Measurements from ENCODE around the gene RTN4RL2.

Gene RTN4RL2

DNA sequence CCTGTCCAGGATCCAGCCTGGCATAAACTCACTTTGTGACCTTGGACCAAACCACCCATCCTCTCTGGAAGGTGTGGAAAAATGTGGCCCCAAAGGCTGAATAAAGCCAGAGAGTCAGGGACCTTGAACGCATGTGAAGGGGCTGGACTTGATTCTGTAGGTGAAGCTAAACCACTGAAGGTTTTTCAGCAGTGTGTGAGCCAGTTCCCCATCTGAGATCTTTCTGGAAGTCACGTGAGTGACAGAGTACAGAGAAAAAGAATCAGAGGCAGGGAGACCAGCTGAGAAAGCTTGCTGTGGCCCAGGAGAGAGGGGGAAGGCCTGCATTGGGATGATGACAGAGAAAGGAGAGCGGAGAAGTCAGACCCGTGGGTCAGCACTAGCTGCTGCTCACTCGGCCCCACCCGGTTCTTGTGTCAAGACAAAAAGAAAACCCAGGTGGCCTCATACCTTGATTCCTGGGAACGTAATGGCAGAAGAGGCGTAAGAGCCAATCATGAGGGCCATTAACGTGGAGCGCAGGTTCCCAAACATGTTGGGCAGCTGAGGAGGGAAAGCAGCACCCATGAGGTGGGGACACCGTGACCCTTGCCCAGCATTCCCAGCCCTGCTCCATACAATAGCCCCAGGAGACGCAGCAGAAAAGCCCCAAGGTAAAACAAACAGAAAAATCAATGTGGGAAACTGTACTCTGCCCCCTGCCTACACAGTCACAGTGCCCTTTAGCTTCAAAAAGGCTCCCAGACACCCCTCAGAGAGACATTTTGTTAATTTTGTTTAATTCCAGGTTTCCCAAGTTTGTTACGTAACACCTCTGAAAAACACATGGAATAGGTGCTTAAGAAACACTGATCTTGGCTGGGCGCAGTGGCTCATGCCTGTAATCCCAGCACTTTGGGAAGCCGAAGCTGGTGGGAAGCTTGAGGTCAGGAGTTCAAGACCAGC is 37.2 kb downstream of the RTN4RL2 start:
- in situ Hi-C loops (cut with HindIII; ENCODE audit: low sequenced_read_pairs) = no loop called here

DNA sequence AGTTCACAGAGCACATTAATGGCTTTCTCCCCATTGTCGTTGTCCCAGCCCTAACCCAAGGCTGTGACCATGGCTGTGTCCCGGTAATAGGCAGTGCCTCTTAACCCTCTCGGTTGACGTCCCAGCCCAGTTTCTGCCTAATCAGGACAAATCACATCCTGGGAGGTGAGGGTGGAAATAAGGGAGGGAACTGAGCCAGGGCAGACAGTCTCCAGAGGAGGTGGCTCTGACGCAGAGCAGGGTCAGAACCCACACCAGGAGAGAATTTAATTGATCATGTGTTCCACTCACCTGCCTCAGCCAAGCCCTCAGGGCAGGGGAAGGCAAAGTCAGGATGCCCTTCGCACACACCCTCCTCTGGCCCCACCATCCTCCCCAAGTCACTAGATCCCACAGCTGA is 38.2 kb downstream of the RTN4RL2 start:
- in situ Hi-C loops (cut with HindIII; ENCODE audit: low sequenced_read_pairs) = no loop called here

DNA sequence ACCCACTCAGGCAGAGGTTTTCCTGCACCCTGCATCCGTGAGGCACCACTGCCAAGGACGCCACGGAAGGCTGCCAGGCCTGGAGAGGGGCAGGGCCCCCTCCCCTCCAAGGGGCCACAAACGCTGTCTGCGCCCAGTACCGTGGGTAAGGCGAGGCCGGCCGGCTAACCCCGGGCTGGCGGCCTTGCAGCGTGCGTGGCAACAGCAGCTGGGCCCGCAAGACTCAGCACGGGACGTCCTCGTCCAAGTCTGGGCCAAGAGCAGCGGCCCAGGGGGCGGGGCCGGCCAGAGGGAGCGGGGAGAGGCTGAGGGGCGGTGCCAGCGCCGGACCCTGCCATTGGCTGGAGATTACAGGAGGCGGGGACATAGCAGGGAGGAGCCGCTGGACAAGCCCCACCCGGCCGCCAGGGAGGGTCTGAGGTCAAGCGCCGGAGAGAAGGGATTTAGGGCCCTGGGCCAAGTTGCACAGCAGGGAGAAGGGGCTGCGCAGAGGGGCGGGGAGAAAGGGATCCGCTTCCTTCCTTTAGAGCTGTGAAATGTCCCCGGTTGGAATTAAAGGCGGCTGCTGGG is 39.2 kb downstream of the RTN4RL2 start:
- in situ Hi-C loops (cut with HindIII; ENCODE audit: low sequenced_read_pairs) = no loop called here

DNA sequence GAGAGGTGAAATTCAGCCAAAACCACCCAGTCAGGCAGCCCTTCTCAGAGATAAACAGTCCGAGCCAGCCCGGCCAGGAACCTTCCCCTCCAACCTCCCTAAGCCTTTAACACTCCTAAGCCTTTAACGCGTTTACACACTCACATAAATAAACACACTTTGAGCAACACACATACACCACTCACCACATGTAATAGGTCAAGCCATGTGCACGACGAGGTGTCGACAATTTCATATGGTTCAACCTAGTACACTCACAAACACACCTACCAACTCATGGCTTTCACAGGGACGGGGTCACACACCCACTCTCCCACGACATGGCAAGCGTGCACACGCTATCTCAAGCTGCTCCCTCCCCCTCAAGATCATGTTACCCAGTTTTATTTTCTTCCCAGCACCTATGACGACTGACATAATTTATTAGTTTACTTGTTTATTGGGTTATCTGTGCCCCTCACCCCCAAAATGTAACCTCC is 39.7 kb downstream of the RTN4RL2 start:
- in situ Hi-C loops (cut with HindIII; ENCODE audit: low sequenced_read_pairs) = loop anchor here (25.0 kb wide), 1 partner anchor 163 kb away; the partner anchor contains the start of genes P2RX3 and SSRP1

DNA sequence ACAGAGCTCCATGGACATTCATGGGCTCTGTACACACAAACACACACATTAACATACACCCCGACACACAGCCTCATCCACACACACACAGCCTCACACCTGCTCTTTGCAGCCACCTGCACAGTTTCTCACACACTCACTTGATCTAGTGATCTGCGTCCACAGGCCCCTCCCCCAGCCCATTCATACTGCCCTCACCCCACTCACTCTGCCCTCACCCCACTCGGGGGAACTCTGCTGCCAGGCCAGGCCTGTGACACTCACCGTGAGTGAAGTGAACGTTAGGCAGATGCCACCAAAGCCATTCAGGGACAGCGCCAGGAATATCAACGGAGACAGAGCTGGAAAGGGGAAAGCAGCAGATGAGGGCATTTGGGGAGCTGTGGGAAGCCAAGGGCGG is 40.2 kb downstream of the RTN4RL2 start:
- in situ Hi-C loops (cut with HindIII; ENCODE audit: low sequenced_read_pairs) = loop anchor here (25.0 kb wide), 1 partner anchor 163 kb away; the partner anchor contains the start of genes P2RX3 and SSRP1

DNA sequence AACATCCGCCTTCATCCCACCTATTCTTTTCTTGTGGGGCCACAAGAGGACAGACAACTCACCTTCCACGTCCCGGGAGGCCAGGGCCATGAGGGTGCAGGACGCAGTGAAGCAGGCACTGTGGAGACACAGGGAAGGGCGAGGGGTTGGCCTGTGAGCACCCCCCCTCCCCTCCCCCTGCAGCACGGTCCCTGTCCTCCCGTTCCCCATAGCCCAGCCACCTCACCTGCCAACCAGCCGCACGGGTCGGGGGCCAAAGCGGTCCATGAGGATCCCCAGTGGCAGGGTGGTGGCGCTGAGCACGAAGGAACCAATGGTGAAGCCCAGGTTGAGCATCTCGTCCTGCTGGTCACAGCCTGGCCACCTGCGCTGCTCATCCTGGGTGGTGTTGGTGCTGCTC is 40.6 kb downstream of the RTN4RL2 start:
- in situ Hi-C loops (cut with HindIII; ENCODE audit: low sequenced_read_pairs) = loop anchor here (25.0 kb wide), 1 partner anchor 164 kb away; the partner anchor contains the start of genes P2RX3 and SSRP1

DNA sequence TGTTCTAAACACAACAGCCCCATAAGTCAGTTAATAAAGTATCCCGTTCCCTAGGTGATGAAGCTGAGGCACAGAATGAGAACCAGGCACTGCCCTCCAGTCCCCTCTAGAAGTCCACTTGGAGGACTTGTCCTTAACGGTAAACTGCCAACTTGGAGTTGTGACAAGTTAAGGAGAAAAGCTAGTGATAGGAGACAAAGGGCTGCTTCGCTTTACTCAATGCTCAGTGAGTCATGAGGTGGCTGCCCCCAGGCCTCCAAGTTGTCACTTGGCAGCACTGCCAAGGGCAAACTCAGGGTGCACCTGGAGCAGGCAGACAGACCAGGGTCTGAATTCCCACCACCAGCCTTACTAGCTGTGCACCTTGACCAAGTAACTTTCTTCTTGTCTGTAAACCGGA is 41.6 kb downstream of the RTN4RL2 start:
- in situ Hi-C loops (cut with HindIII; ENCODE audit: low sequenced_read_pairs) = loop anchor here (25.0 kb wide), 1 partner anchor 165 kb away; the partner anchor contains the start of genes P2RX3 and SSRP1

DNA sequence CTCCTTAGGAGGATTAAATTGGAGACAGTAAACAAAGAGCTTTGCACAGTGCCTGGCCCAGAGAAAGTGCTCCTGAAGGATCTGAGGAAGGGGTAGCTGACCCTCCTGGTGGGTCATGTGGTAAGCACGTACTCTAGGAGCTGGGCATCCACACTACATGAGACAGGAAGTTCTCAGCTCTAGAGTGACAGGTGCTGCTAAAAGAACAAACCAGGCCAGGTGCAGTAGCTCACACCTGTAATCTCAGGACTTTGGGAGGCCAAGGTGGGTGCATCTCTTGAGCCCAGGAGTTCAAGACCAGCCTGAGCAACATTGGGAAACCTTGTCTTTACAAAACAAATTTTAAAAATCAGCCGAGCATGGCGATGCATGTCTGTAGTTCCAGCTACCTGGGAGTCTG is 42.0 kb downstream of the RTN4RL2 start:
- in situ Hi-C loops (cut with HindIII; ENCODE audit: low sequenced_read_pairs) = loop anchor here (25.0 kb wide), 1 partner anchor 165 kb away; the partner anchor contains the start of genes P2RX3 and SSRP1

DNA sequence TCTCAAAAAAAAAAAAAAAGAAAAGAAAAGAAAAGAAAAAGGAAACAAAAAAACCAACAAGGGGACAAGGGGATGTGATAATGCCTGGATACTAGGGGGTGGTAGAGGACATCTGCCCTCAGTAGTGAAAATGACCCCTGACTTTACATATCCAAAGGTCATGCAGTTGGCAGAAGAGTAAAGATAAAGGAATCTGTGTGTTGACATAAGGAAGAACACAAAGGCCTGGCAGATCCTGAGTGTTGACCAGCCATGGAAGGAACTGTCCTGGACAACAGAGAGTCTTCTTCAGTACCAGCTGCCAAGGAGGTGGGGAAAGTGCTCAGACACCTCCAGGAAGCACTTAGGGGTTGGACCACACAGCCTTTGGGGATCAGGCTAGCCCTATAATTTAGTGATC is 42.5 kb downstream of the RTN4RL2 start:
- in situ Hi-C loops (cut with HindIII; ENCODE audit: low sequenced_read_pairs) = loop anchor here (25.0 kb wide), 1 partner anchor 166 kb away; the partner anchor contains the start of genes P2RX3 and SSRP1

DNA sequence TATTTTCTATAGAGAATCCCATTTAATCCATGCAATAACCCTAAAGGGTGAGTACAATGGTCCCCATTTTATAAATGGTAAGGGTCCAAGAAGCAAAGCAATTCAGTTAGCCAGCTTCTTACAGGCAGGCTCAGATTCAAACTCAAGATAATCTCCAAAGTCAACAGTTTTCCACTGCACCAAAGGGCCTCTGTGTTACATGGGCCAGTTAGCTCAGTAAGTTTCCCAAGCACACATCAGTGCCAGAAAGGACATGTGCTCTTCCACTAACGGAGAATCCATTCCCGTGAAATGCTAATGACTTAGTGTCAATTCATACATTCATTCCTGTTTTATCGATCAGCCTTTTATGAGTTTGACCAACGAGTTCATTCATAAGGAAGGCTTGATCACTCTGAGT is 44.2 kb downstream of the RTN4RL2 start:
- in situ Hi-C loops (cut with HindIII; ENCODE audit: low sequenced_read_pairs) = loop anchor here (25.0 kb wide), 1 partner anchor 167 kb away; the partner anchor contains the start of genes P2RX3 and SSRP1

DNA sequence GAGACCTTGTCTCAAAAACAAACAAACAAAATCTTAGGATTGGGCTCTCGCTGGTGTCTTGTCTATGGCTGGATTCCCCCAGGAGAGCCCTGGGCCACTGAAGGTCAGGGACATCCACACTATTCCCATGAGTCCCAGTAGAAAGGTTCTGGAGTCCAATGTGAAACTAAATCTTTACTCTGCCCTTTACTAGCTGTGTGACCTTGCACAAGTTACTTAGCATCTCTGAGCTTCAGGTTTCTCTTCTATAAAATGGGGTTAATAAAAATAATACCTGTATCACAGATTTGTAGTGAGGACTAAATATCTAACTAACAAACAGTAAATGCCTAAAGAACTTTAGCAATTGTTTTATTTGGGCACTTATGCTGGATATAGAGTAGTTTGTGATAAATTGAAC is 46.2 kb downstream of the RTN4RL2 start:
- in situ Hi-C loops (cut with HindIII; ENCODE audit: low sequenced_read_pairs) = loop anchor here (25.0 kb wide), 1 partner anchor 169 kb away; the partner anchor contains the start of genes P2RX3 and SSRP1

DNA sequence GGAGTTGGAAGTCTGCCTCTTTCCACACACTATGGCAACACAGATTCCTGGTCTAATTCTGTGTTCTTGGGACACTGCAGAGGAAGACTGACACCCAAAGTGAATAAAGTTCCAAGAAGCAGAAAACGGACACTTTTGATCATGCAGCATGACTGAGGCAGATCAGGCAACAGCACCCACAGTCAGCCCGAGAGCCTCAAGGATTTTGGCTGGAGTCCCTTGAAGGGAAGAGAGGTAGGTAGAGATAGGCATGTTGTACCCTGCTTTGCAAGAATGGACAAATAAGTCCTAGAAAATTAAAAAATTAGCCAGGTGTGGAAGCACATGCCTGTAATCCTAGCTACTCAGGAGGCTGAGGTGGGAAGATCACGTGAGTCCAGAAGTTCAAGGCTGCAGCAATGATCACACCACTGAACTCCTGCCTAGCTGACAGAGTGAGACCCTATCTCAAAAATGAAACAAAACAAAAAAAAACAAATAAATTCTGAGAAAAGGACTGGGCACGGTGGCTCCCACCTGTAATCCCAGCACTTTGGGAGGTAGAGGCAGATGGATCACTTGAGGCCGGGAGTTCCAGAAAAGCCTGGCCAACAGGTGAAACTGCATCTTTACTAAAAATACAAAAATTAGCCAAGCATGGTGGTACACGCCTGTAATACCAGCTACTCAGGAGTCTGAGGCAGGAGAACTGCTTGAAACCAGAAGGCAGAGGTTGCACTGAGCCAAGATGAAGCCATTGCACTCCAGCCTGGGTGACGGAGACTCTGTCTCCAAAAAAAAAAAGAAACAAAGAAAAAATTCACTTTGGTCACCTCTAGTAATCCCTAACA is 48.2 kb downstream of the RTN4RL2 start:
- in situ Hi-C loops (cut with HindIII; ENCODE audit: low sequenced_read_pairs) = loop anchor here (25.0 kb wide), 1 partner anchor 171 kb away; the partner anchor contains the start of genes P2RX3 and SSRP1

DNA sequence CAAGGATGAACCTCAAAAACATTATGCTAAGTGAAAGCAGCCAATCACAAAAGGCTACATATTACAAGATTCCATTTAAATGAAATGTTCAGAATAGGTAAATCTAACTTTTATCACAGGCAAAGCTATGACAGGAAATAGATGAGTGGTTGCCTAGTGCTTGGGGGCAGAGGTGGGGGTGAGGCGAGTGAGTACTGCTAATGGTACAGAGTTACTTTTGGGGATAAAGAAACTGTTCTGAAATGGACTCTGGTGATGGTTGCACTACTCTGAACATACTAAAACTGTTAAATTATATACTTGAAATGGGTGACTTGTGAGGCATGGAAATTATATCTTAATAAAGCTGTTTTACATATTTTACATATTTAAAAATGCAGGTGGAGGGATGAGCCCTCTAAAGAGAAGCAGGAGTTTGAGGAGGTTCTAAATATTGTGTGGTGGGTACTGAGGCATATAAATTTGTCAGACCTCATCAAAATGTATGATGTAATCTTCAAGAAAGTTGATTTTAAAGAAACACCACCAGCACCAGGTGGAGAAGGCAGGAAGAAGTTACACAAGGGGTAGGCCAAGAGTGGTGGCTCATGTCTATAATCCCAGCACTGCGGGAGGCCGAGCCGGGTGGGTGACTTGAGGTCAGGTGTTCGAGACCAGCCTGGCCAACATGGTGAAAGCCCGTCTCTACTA is 51.6 kb downstream of the RTN4RL2 start:
- in situ Hi-C loops (cut with HindIII; ENCODE audit: low sequenced_read_pairs) = loop anchor here (25.0 kb wide), 1 partner anchor 175 kb away; the partner anchor contains the start of genes P2RX3 and SSRP1

DNA sequence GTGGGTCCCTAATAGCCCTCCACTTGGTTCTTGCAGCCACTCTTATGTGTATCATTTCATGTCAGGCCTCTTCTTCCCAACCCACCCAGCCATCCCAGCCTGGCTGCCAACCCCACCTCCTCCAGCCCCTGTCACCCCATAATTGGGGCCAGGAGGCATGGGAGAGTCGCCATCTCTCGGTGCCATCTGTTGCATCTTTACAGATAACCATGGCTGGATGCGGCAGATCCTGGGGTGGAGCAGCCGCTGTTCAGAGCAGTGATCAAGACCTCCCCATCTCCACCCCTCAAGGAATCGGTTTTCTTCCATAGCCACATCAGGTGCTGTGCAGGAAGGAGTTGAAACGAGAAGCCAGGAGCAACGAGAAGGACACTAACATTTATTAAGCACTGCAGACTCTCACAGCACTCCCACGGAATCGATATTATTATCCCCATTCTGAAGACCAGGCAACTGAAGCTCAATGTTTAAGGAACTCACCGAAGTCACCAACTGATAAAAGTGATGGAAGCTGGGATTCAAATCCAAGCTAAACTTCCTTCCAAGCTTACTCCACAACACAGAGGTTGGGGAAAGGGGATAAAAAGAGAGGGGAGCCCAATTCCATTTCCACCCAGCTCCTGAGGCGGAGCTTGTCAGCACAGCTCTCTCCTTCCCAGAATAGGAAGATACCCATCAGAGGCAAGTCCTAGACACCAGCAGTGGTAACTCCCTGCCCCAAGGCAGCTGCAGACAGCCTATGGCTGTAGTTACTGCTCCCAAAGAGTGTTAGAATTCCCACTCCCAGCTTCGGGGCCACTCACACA is 52.5 kb downstream of the RTN4RL2 start:
- in situ Hi-C loops (cut with HindIII; ENCODE audit: low sequenced_read_pairs) = loop anchor here (25.0 kb wide), 1 partner anchor 176 kb away; the partner anchor contains the start of genes P2RX3 and SSRP1

DNA sequence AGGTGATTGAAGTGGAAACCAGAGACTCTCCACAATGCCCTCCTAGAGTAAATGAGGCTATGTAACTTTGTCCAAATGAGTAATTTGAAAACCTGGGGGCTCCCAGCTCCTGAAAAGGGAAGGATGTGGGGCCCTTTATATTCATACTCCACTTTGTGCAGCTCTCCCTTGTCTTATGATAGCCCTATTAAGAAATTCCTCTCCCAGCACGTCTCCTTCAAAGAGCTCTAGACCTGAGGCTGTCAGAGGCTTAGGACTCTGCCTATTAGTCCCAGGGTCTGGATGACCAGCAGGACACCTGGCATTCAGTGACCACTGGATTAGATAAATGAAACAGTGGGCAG is 53.1 kb downstream of the RTN4RL2 start:
- in situ Hi-C loops (cut with HindIII; ENCODE audit: low sequenced_read_pairs) = loop anchor here (25.0 kb wide), 1 partner anchor 176 kb away; the partner anchor contains the start of genes P2RX3 and SSRP1

DNA sequence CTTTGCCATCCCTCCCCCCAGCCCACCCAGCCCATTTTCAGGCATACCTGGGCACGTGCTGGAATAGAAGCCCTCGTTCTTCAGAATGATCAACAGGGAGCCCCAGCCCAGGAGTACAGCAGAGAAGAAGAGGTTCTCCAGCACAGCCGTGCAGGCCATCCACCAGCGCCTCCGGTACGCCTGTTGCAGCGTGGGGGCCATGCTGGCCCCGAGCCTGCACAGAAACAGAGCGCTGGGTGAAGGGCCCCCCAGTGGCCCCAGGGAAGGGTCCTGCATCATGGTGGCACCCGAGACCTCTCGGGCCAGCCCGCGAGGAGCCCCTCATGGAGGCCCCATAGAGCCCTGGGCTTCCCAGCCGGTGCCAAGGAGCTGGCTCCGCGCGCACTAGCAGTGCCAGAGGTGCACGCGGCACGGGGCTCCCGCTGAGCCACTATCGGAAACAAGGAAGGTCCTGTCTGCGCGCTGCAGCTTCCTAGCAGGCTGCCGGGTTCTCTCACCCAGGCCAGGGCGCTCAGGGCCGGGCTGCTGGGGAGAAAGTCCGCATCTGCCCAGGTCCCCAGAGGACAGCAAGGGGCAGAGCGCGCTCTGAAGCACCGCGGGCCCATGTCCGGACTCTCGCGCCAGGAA is 53.7 kb downstream of the RTN4RL2 start:
- in situ Hi-C loops (cut with HindIII; ENCODE audit: low sequenced_read_pairs) = loop anchor here (25.0 kb wide), 1 partner anchor 177 kb away; the partner anchor contains the start of genes P2RX3 and SSRP1

DNA sequence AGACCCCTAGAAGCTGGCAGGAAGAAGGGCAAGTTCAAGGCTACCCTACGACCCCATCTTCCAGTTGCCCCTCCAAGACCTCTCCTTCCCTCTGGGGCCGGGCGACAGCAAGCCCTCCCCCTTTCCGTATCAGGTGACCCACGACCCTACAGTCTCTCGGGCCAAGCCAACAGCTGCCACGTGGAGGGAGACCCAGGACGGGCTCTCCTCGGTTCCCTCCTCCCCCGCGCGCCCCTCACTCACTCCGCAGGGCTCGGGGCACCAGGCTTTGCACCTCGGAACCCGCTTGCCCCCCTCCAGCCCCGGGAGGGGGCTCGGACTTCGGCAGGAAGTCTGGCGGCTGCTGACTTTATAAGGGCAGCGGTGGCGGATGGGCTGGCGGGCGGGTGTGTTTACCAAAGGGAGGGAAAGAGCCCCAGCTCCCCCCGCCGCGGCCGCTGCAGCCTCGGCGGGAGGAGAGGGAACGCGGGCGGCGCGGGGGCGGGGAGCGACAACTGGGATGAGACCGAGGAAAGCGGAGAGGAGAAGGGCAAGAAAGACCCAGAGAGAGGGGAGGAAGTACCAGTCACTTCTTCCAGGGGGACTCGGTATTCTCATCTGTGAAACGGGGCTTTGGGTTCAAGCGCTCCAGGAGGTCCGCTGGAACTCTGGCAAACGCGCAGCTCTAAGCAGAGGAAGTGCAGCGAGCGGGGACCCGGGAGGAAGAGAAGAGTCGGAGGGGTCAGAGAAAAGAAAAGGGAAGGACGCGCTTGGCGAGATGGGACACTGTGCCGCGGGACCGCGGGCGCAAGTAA is 54.4 kb downstream of the RTN4RL2 start:
- in situ Hi-C loops (cut with HindIII; ENCODE audit: low sequenced_read_pairs) = loop anchor here (25.0 kb wide), 1 partner anchor 177 kb away; the partner anchor contains the start of genes P2RX3 and SSRP1

Data from endothelial cell of hepatic sinusoid (primary cell).